SK-N-SH (cell line): ENCODE results near the gene TBC1D10B. TPM values are rescaled to one million over a fixed set of nuclear protein-coding genes. Genes with fewer than 3 reads are reported as not detected.

ENCODE experiments used
- CTCF ChIA-PET: fragments of 300-600, 350-600 bp; formaldehyde crosslinking; extraction: SDS; loops from one replicate; lab custom pipeline; 2021; lab: Yijun Ruan, JAX
- POLR2A ChIA-PET: fragments of 350-600 bp; sonication (Branson Sonifier 250); formaldehyde crosslinking; extraction: SDS; loops from one replicate; lab custom pipeline; 2020; ENCODE audit warnings: antibody characterized with exemption, inconsistent platforms; lab: Yijun Ruan, JAX
- DNase-seq: peaks from one replicate; pipeline ENCODE4 v3.0.0; 2012
- H2AFZ ChIP-seq: fragments of 200-600 bp; sonication (generic); 2 replicates; pipeline ENCODE4 v1.8.1; 2016; ENCODE audit warnings: antibody characterized with exemption, mild to moderate bottlenecking, low read depth
- H3F3A ChIP-seq: fragments of 200-600 bp; sonication (generic); replicated peaks from 2 replicates; pipeline ENCODE3; 2016; ENCODE audit warnings: antibody characterized with exemption, mild to moderate bottlenecking; ENCODE audit not compliant: insufficient read depth
- H3K27ac ChIP-seq, 2 experiments: fragments of 200-500 bp in 1 of 2; fragments of 200-600 bp in 1 of 2; sonication (Bioruptor generic) in 1 of 2; sonication (generic), shearing (Covaris generic) in 1 of 2; 2 replicates each; pipeline versions ENCODE4 v1.5.1 to v1.6.1; 2014 to 2016; ENCODE audit warnings: low read depth in 2 of 2, inconsistent platforms in 1 of 2, low read length in 1 of 2, mild to moderate bottlenecking in 1 of 2, mixed read lengths in 1 of 2
- H3K27me3 ChIP-seq: fragments of 200-600 bp; sonication (generic), shearing (Covaris generic); 2 replicates; pipeline ENCODE4 v1.6.1; 2016; ENCODE audit warnings: mixed run types; ENCODE audit not compliant: insufficient read depth
- H3K36me3 ChIP-seq, 2 experiments: fragments of 200-500 bp in 1 of 2; fragments of 200-600 bp in 1 of 2; sonication (Bioruptor generic) in 1 of 2; sonication (generic) in 1 of 2; replicated peaks in 1 of 2; 2 replicates each; pipeline versions ENCODE3 to v1.5.1; 2014 to 2016; ENCODE audit warnings: low read length in 1 of 2, mild to moderate bottlenecking in 1 of 2; ENCODE audit not compliant: insufficient read depth in 2 of 2, control insufficient read depth in 1 of 2
- H3K4me1 ChIP-seq, 2 experiments: fragments of 200-500 bp in 1 of 2; fragments of 200-600 bp in 1 of 2; sonication (Bioruptor generic) in 1 of 2; sonication (generic), shearing (Covaris generic) in 1 of 2; 2 replicates each; pipeline versions ENCODE4 v1.5.1 to v1.6.1; 2014 to 2016; ENCODE audit warnings: low read depth in 1 of 2, low read length in 1 of 2, mixed run types in 1 of 2; ENCODE audit not compliant: insufficient read depth in 2 of 2, control insufficient read depth in 1 of 2
- H3K4me2 ChIP-seq: fragments of 200-600 bp; sonication (generic), shearing (Covaris generic); 2 replicates; pipeline ENCODE4 v1.6.1; 2017; ENCODE audit warnings: mixed run types
- H3K4me3 ChIP-seq, 2 experiments: fragments of 200-500 bp in 1 of 2; fragments of 200-600 bp in 1 of 2; sonication (Bioruptor generic) in 1 of 2; sonication (generic), shearing (Covaris generic) in 1 of 2; 2 replicates each; pipeline versions ENCODE4 v1.5.1 to v1.8.1; 2014 to 2016; ENCODE audit warnings: low read depth in 2 of 2, inconsistent platforms in 1 of 2, low read length in 1 of 2, mild to moderate bottlenecking in 1 of 2, mixed read lengths in 1 of 2, moderate library complexity in 1 of 2
- H3K79me2 ChIP-seq: fragments of 200-600 bp; sonication (generic); 2 replicates; pipeline ENCODE4 v1.8.1; 2017; ENCODE audit warnings: mild to moderate bottlenecking; ENCODE audit not compliant: insufficient read depth
- H3K9ac ChIP-seq: fragments of 200-600 bp; sonication (generic); 2 replicates; pipeline ENCODE4 v1.6.1; 2017; ENCODE audit warnings: mixed run types
- H3K9me2 ChIP-seq: fragments of 200-600 bp; sonication (generic); 2 replicates; pipeline ENCODE4 v1.6.1; 2017; ENCODE audit warnings: mixed run types
- H3K9me3 ChIP-seq: fragments of 200-600 bp; sonication (generic); 2 replicates; pipeline ENCODE4 v1.6.1; 2017; ENCODE audit warnings: mixed run types, mild to moderate bottlenecking, moderate library complexity
- H4K20me1 ChIP-seq: fragments of 200-600 bp; sonication (generic); 2 replicates; pipeline ENCODE4 v1.6.1; 2017; ENCODE audit warnings: mild to moderate bottlenecking, mixed run types; ENCODE audit not compliant: insufficient read depth
- EP300 ChIP-seq, 2 experiments: IDR thresholded peaks; 2 replicates each; pipeline versions ENCODE4 v1.4.0 to v1.6.1; 2012; ENCODE audit warnings: borderline replicate concordance in 1 of 2, low read depth in 1 of 2, low read length in 1 of 2
- MXI1 ChIP-seq: IDR thresholded peaks from 2 replicates; pipeline ENCODE4 v1.6.1; 2012; ENCODE audit warnings: mild to moderate bottlenecking, low read depth, low read length, improper control_type of control experiment
- POLR2AphosphoS5 ChIP-seq: IDR thresholded peaks from 2 replicates; pipeline ENCODE4 v1.6.1; 2012; ENCODE audit warnings: low read depth, low read length
- RCOR1 ChIP-seq: fragments of 150-350 bp; IDR thresholded peaks from 2 replicates; pipeline ENCODE4 v1.6.1; 2017; ENCODE audit warnings: antibody characterized with exemption, low read length
- RXRA ChIP-seq: IDR thresholded peaks from 2 replicates; pipeline ENCODE4 v1.4.0; 2012; ENCODE audit warnings: low read depth, mild to moderate bottlenecking, borderline replicate concordance
- SMC3 ChIP-seq: IDR thresholded peaks from 2 replicates; pipeline ENCODE4 v1.6.1; 2012; ENCODE audit warnings: low read depth, low read length, improper control_type of control experiment
- TAF1 ChIP-seq: IDR thresholded peaks from 2 replicates; pipeline ENCODE4 v1.6.1; 2012; ENCODE audit warnings: low read depth, mild to moderate bottlenecking, low read length, moderate library complexity, borderline replicate concordance
- WGBS: methylation state at CpG from one replicate; pipeline ENCODE4 v1.1.6; 2017; ENCODE audit warnings: low lambda C conversion rate; 5-methylcytosine and 5-hydroxymethylcytosine counted together
- polyA plus RNA-seq, 3 experiments: library from polyadenylated mRNA; depleted of rRNA; stranded (reverse); fragments of >200 nt; gene quantifications; 2 replicates each; pipeline ENCODE4 v1.2.3, GENCODE V29; 2012
- TF ChIP-seq, protein P1 (sequence below): IDR thresholded peaks from 2 replicates; pipeline ENCODE4 v1.6.1; 2012; ENCODE audit warnings: mild to moderate bottlenecking, low read depth, low read length, moderate library complexity
- TF ChIP-seq, protein P2 (sequence below): fragments of 150-350 bp; IDR thresholded peaks from 2 replicates; pipeline ENCODE4 v1.6.1; 2017; ENCODE audit warnings: antibody characterized with exemption, low read length, low read depth, borderline replicate concordance
- TF ChIP-seq, protein P3 (sequence below): IDR thresholded peaks from 2 replicates; pipeline ENCODE4 v1.4.0; 2012; ENCODE audit warnings: low read depth

TBC1D10B gene
- polyA plus RNA-seq, 1 of the 3 experiments (the other 2 are of a cell fraction), result 20.5 TPM

DNA sequence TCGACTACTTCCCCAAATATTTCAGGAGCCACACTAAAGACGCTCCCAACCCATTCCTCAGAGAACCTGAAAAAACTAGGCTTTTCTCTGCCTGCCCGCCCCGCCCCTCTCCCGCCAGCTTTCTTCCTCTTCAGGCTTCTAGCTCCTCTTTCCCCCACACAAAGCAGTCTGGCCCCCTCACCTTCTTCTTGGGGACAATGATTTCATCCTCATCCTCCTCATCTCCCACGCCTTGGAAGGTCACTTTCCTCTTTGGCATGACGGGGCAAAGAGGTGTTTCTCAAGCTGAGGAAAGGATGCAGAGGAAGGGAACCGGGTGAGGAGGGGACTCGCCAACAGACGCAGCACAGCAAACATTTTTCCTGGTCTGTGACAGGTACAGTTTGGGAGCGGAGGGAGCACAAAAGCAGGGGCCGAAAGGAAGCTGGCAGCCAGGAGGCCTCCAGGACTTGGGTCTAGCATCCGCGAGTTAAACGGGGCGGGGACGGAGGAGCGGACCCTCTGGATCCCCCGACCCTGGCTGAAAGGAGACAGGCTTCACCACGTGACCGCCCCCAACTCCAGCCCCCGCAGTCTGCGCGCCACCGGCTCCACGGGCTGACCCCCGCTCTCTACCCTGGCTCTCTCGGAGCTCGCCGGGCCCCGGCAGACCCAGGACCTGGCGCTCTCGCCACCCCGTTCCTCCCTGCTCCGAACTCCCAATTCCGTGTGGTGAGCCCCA is 15.7 kb downstream of the TBC1D10B start:
- DNase-seq, result peak; percentile 74
- peaks cover 22 to 63% of the 10 kb centered on the region in 2 experiments for H3K36me3 ChIP-seq
- H3K27me3 ChIP-seq, result no peaks in the 10 kb centered on the region
- peak overlapping the region; percentile 89 to 99 for H3K27ac ChIP-seq
- H3K9ac ChIP-seq, result peak overlapping the region; percentile 96
- peaks cover 34 to 39% of the 10 kb centered on the region in 2 experiments for H3K4me1 ChIP-seq
- no peaks in the 10 kb centered on the region for H3K9me3 ChIP-seq
- H3K79me2 ChIP-seq, result peaks cover 29% of the 10 kb centered on the region
- H3K4me2 ChIP-seq, result peak overlapping the region; percentile 96
- no peaks in the 10 kb centered on the region for H3K9me2 ChIP-seq
- POLR2A ChIA-PET, result interaction anchor here (0.6 to 1.6 kb wide), 10 partner anchors 8 to 178 kb away, joined by 3 to 19 read pairs (median 4); partner anchors contain the start of genes TBC1D10B, ZNF48 and ZNF771
- H3K4me3 ChIP-seq, result peak overlapping the region; percentile 93 to 99
- peak overlapping the region; percentile 54 for H2AFZ ChIP-seq
- peaks cover 21% of the 10 kb centered on the region for H4K20me1 ChIP-seq
- no peak for TF ChIP-seq RXRA
- no peak for TF ChIP-seq POLR2AphosphoS5
- TF ChIP-seq RCOR1, result no peak
- TF ChIP-seq, protein P1, sequence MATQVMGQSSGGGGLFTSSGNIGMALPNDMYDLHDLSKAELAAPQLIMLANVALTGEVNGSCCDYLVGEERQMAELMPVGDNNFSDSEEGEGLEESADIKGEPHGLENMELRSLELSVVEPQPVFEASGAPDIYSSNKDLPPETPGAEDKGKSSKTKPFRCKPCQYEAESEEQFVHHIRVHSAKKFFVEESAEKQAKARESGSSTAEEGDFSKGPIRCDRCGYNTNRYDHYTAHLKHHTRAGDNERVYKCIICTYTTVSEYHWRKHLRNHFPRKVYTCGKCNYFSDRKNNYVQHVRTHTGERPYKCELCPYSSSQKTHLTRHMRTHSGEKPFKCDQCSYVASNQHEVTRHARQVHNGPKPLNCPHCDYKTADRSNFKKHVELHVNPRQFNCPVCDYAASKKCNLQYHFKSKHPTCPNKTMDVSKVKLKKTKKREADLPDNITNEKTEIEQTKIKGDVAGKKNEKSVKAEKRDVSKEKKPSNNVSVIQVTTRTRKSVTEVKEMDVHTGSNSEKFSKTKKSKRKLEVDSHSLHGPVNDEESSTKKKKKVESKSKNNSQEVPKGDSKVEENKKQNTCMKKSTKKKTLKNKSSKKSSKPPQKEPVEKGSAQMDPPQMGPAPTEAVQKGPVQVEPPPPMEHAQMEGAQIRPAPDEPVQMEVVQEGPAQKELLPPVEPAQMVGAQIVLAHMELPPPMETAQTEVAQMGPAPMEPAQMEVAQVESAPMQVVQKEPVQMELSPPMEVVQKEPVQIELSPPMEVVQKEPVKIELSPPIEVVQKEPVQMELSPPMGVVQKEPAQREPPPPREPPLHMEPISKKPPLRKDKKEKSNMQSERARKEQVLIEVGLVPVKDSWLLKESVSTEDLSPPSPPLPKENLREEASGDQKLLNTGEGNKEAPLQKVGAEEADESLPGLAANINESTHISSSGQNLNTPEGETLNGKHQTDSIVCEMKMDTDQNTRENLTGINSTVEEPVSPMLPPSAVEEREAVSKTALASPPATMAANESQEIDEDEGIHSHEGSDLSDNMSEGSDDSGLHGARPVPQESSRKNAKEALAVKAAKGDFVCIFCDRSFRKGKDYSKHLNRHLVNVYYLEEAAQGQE, result no peak
- TF ChIP-seq, protein P2, sequence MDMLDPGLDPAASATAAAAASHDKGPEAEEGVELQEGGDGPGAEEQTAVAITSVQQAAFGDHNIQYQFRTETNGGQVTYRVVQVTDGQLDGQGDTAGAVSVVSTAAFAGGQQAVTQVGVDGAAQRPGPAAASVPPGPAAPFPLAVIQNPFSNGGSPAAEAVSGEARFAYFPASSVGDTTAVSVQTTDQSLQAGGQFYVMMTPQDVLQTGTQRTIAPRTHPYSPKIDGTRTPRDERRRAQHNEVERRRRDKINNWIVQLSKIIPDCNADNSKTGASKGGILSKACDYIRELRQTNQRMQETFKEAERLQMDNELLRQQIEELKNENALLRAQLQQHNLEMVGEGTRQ, result no peak
- TF ChIP-seq SMC3, result no peak
- WGBS, result 1% methylated on average over 15 of the region's 36 CpGs
- CTCF ChIA-PET, result interaction anchor here (1.5 to 3.6 kb wide), 4 partner anchors 11 to 54 kb away, joined by 3 to 23 read pairs (median 12); partner anchors contain the start of gene ZNF771
- H3F3A ChIP-seq, result peaks cover 13% of the 10 kb centered on the region

DNA sequence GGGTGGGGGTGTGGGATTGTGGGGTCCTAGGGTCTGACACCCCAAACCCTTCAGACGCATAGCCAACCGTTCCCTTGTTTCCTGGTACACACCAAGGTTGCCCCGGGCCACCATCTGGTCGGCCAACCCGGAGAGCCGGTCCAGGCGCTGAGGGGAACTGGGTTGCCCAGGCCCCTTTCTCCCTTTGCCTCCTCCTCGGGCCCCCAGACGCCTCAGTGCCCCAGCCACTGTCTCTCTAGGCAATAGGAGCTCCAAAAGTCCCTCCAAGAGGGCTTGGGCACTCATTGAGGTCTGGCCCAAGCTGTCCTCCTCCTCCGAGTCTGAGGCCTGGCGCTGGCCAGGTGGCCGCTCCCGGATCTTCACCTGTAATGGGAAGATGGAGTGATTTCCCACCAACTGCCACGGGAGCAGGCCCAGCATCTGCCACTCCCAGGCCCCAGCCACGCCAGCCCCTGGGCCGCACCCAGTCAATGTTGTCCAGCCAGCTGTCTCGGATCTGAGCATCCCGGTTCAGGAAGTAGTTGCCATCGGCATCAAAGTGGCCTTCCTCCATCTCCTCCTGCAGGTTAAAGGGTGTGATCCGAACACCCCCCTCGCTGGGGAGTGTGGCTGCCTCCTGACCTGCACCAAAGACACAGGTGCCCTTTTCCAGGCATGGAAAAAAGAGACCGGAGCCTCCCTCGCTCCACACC is 16.7 kb downstream of the TBC1D10B start:
- H3K4me3 ChIP-seq, result peak overlapping the region; percentile 93 to 99
- H3K79me2 ChIP-seq, result peaks cover 26% of the 10 kb centered on the region
- no peak for DNase-seq
- peak overlapping the region; percentile 96 for H3K4me2 ChIP-seq
- no peaks in the 10 kb centered on the region for H3K9me2 ChIP-seq
- H3K9me3 ChIP-seq, result no peaks in the 10 kb centered on the region
- H3F3A ChIP-seq, result peaks cover 13% of the 10 kb centered on the region
- peak overlapping the region; percentile 96 for H3K9ac ChIP-seq
- POLR2A ChIA-PET, result interaction anchor here (0.7 to 1.6 kb wide), 4 partner anchors 9 to 53 kb away, joined by 3 to 18 read pairs (median 4); partner anchors contain the start of gene ZNF771
- H3K27ac ChIP-seq, result peak overlapping the region in 1 of 2 experiments; percentile 99; a peak in 2 of 4 replicates
- no peaks in the 10 kb centered on the region for H3K27me3 ChIP-seq
- H4K20me1 ChIP-seq, result peaks cover 21% of the 10 kb centered on the region
- H3K4me1 ChIP-seq, result peaks cover 34 to 39% of the 10 kb centered on the region in 2 experiments
- H3K36me3 ChIP-seq, result peaks cover 22 to 54% of the 10 kb centered on the region in 2 experiments
- WGBS, result 79% methylated on average over 18 of the region's 23 CpGs
- no peak overlapping the region for H2AFZ ChIP-seq
- CTCF ChIA-PET, result interaction anchor here (1.2 to 3.6 kb wide), 5 partner anchors 12 to 94 kb away, joined by 4 to 23 read pairs (median 7); partner anchors contain the start of gene ZNF771
- TF ChIP-seq, protein P3, sequence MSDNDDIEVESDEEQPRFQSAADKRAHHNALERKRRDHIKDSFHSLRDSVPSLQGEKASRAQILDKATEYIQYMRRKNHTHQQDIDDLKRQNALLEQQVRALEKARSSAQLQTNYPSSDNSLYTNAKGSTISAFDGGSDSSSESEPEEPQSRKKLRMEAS, result no peak
- TF ChIP-seq RXRA (no peak), RCOR1 (no peak), SMC3 (no peak), POLR2AphosphoS5 (no peak), EP300 (IDR thresholded peaks at IDR 0.05; ENCODE audit: borderline replicate concordance in 1 of 2, low read depth in 1 of 2, low read length in 1 of 2) (no peak), TAF1 (no peak), MXI1 (no peak)
- TF ChIP-seq, protein P1, result no peak
- TF ChIP-seq, protein P2, result no peak
